ENCODE measurements around the gene LIMK1. TPM values are rescaled to one million over a fixed set of nuclear protein-coding genes. Genes with fewer than 3 reads are reported as not detected.

Gene LIMK1
- total RNA-seq, 4 donors from 2014 or later = 12.8 to 21.5 (median 17.2) TPM

- DNase-seq (ENCODE audit: low spot score in 2 of 2) = no peak
- no peaks in the 10 kb centered on the region for H3K27me3 ChIP-seq
- TF ChIP-seq POLR2A (IDR thresholded peaks at IDR 0.05) = no peak
- TF ChIP-seq POLR2AphosphoS5 (IDR thresholded peaks at IDR 0.05) = no peak
- no peak for TF ChIP-seq CTCF (IDR thresholded peaks at IDR 0.05)
- TF ChIP-seq EP300 (IDR thresholded peaks at IDR 0.05) = no peak
- H3K27ac ChIP-seq = peak overlapping the region; percentile 79
- H3K4me1 ChIP-seq = peaks cover 23% of the 10 kb centered on the region
- WGBS = 58% methylated on average over 5 of the region's 6 CpGs
- peaks cover 3% of the 10 kb centered on the region for H3K36me3 ChIP-seq
- peak overlapping the region; percentile 83 for H3K4me3 ChIP-seq
- H3K9me3 ChIP-seq = no peaks in the 10 kb centered on the region
These were observed 1.3 kb downstream of the LIMK1 start for GRCh38 chr7:74084722-74085578.

- H3K9me3 ChIP-seq = no peaks in the 10 kb centered on the region
- no peak for TF ChIP-seq EP300 (IDR thresholded peaks at IDR 0.05)
- no peak for TF ChIP-seq POLR2AphosphoS5 (IDR thresholded peaks at IDR 0.05)
- TF ChIP-seq POLR2A (IDR thresholded peaks at IDR 0.05) = no peak
- TF ChIP-seq CTCF (IDR thresholded peaks at IDR 0.05) = no peak
- H3K27me3 ChIP-seq = no peaks in the 10 kb centered on the region
- peaks cover 29% of the 10 kb centered on the region for H3K4me1 ChIP-seq
- no peak for DNase-seq (ENCODE audit: low spot score in 2 of 2)
- H3K36me3 ChIP-seq = peaks cover 3% of the 10 kb centered on the region
- H3K4me3 ChIP-seq = no peak overlapping the region
- no peak overlapping the region for H3K27ac ChIP-seq
- WGBS = 97% methylated on average over 10 of the region's 10 CpGs
These were observed 4.3 kb downstream of the LIMK1 start for GRCh38 chr7:74087791-74088453.

GRCh38 chr7:74092321-74092963, 8.8 kb downstream of the LIMK1 start:
- no peak for TF ChIP-seq CTCF (IDR thresholded peaks at IDR 0.05)
- TF ChIP-seq POLR2AphosphoS5 (IDR thresholded peaks at IDR 0.05) = no peak
- no peaks in the 10 kb centered on the region for H3K9me3 ChIP-seq
- no peak for DNase-seq (ENCODE audit: low spot score in 2 of 2)
- peaks cover 12% of the 10 kb centered on the region for H3K36me3 ChIP-seq
- 83% methylated on average over 2 of the region's 13 CpGs for WGBS
- H3K4me1 ChIP-seq = peaks cover 33% of the 10 kb centered on the region
- H3K27me3 ChIP-seq = no peaks in the 10 kb centered on the region
- no peak overlapping the region for H3K4me3 ChIP-seq
- H3K27ac ChIP-seq = peak overlapping the region; percentile 75

GRCh38 chr7:74092964-74093471, 9.4 kb downstream of the LIMK1 start:
- 49% methylated on average over 8 of the region's 12 CpGs for WGBS
- peak overlapping the region; percentile 50 for H3K4me3 ChIP-seq
- peaks cover 37% of the 10 kb centered on the region for H3K4me1 ChIP-seq
- H3K27me3 ChIP-seq = no peaks in the 10 kb centered on the region
- no peaks in the 10 kb centered on the region for H3K9me3 ChIP-seq
- peaks cover 15% of the 10 kb centered on the region for H3K36me3 ChIP-seq
- H3K27ac ChIP-seq = peak overlapping the region; percentile 75
- peak in 1 of 2 donors; percentile 79 for DNase-seq (ENCODE audit: low spot score in 2 of 2)
- TF ChIP-seq POLR2AphosphoS5 (IDR thresholded peaks at IDR 0.05) = no peak
- TF ChIP-seq POLR2A (IDR thresholded peaks at IDR 0.05) = no peak
- TF ChIP-seq EP300 (IDR thresholded peaks at IDR 0.05) = no peak
- no peak for TF ChIP-seq CTCF (IDR thresholded peaks at IDR 0.05)
